ENCODE data around the gene C1orf174. TPM values are rescaled to one million over a fixed set of nuclear protein-coding genes. Genes with fewer than 3 reads are reported as not detected.

C1orf174 gene
- total and polyA plus RNA-seq, 3 donors from 2014 or later, result 22.9 to 29.7 (median 28.8) TPM

DNA sequence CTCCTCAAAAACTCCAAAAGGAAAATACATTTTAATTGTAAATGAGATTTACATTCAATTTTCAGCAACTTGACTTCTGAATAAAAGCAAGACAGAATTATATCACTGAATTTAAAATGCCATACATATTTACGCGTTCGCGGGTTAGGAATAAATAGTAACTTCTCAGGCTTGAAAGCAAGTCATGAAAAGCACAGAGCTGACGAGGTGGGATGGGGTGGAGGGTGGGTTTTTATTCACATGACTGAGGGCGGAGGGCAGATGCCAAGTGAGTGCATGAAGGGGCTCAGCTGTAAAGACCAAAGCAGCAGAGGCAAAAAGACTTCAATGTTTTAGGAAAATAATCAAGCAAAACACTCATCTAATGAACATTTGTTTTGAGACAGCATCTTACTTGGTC lies 48.8 kb downstream of the C1orf174 start:
- 94 to 95% methylated on average over 6 of the region's 6 CpGs for WGBS, 2 donors
- peaks cover 9% of the 10 kb centered on the region for H3K4me1 ChIP-seq
- H3K9me3 ChIP-seq, result no peaks in the 10 kb centered on the region
- DNase-seq, result no peak
- H3K27ac ChIP-seq, result no peak overlapping the region
- H3K36me3 ChIP-seq (ENCODE audit: low read depth, missing control alignments), result no peaks in the 10 kb centered on the region
- no peak for TF ChIP-seq POLR2A (IDR thresholded peaks at IDR 0.05)
- TF ChIP-seq, protein P1, sequence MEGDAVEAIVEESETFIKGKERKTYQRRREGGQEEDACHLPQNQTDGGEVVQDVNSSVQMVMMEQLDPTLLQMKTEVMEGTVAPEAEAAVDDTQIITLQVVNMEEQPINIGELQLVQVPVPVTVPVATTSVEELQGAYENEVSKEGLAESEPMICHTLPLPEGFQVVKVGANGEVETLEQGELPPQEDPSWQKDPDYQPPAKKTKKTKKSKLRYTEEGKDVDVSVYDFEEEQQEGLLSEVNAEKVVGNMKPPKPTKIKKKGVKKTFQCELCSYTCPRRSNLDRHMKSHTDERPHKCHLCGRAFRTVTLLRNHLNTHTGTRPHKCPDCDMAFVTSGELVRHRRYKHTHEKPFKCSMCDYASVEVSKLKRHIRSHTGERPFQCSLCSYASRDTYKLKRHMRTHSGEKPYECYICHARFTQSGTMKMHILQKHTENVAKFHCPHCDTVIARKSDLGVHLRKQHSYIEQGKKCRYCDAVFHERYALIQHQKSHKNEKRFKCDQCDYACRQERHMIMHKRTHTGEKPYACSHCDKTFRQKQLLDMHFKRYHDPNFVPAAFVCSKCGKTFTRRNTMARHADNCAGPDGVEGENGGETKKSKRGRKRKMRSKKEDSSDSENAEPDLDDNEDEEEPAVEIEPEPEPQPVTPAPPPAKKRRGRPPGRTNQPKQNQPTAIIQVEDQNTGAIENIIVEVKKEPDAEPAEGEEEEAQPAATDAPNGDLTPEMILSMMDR (IDR thresholded peaks at IDR 0.05), result no peak
- H3K4me3 ChIP-seq, result no peak overlapping the region
- H3K27me3 ChIP-seq, result no peaks in the 10 kb centered on the region
- intact Hi-C loops (cut with DNase I; ENCODE audit: low total_unique reads), result no loop called here

DNA sequence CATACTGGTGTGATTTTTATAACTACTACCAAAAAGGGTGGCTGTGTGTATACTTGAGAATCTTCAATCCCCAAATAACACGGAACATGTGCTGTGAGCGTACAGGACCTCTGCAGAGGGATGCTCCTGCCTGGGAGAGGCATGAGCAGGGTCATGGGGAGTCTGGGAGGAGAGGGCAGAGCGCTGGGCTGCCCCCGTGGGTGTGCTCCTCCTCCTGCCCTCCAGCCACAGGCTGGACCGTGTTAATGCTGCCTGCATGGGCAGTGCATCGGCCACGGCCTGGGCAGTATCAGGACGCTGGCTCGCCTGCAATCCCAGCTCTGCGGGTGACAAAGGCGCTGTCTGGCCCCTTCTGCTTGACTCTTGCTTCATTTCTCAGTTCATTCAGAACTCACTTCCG lies 49.2 kb downstream of the C1orf174 start:
- no peaks in the 10 kb centered on the region for H3K36me3 ChIP-seq (ENCODE audit: low read depth, missing control alignments)
- peaks cover 5% of the 10 kb centered on the region for H3K4me1 ChIP-seq
- no peaks in the 10 kb centered on the region for H3K9me3 ChIP-seq
- 83 to 86% methylated on average over 10 to 12 of the region's 12 CpGs for WGBS, 2 donors
- no peak for TF ChIP-seq POLR2A (IDR thresholded peaks at IDR 0.05)
- TF ChIP-seq, protein P1 (IDR thresholded peaks at IDR 0.05), result no peak
- no peak for DNase-seq
- no peak overlapping the region for H3K27ac ChIP-seq
- no peak overlapping the region for H3K4me3 ChIP-seq
- intact Hi-C loops (cut with DNase I; ENCODE audit: low total_unique reads), result no loop called here
- no peaks in the 10 kb centered on the region for H3K27me3 ChIP-seq

- H3K4me3 ChIP-seq, result no peak overlapping the region
- 80 to 89% methylated on average over 6 of the region's 6 CpGs for WGBS, 2 donors
- DNase-seq, result no peak
- TF ChIP-seq, protein P1 (IDR thresholded peaks at IDR 0.05), result no peak
- no peak for TF ChIP-seq POLR2A (IDR thresholded peaks at IDR 0.05)
- H3K27me3 ChIP-seq, result no peaks in the 10 kb centered on the region
- intact Hi-C loops (cut with DNase I; ENCODE audit: low total_unique reads), result no loop called here
- no peaks in the 10 kb centered on the region for H3K9me3 ChIP-seq
- no peaks in the 10 kb centered on the region for H3K36me3 ChIP-seq (ENCODE audit: low read depth, missing control alignments)
- H3K27ac ChIP-seq, result no peak overlapping the region
- H3K4me1 ChIP-seq, result no peaks in the 10 kb centered on the region
Observed at GRCh38 chr1:3847081-3847480, 53.0 kb downstream of the C1orf174 start.

- intact Hi-C loops (cut with DNase I; ENCODE audit: low total_unique reads), result no loop called here
- TF ChIP-seq, protein P1 (IDR thresholded peaks at IDR 0.05), result no peak
- no peak for TF ChIP-seq POLR2A (IDR thresholded peaks at IDR 0.05)
- H3K36me3 ChIP-seq (ENCODE audit: low read depth, missing control alignments), result no peaks in the 10 kb centered on the region
- H3K9me3 ChIP-seq, result no peaks in the 10 kb centered on the region
- H3K27ac ChIP-seq, result no peak overlapping the region
- H3K4me3 ChIP-seq, result no peak overlapping the region
- no peak for DNase-seq
- no peaks in the 10 kb centered on the region for H3K27me3 ChIP-seq
- WGBS, 2 donors, result 91 to 93% methylated on average over 3 of the region's 3 CpGs
- no peaks in the 10 kb centered on the region for H3K4me1 ChIP-seq
Observed at GRCh38 chr1:3846541-3846940, 53.5 kb downstream of the C1orf174 start.

DNA sequence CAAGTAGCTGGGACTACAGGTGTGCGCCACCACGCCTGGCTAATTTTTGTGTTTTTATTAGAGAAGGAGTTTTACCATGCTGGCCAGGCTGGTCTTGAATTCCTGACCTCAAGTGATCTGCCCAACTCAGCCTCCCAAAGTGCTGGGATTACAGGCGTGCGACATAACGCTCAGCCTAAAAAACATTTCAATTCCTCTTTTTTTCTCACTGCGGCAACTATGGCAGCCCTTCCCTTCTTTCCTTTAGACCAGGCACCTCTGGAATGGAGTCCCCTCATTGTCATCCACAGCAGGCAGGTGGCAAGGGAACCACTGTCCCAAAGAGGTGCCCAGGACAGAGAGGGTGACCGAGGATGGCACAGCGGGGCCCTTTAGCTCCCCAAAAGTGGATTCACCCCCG lies 57.2 kb downstream of the C1orf174 start:
- DNase-seq, result no peak
- Histone ChIP-seq H3K27ac (no peak overlapping the region), H3K9me3 (no peaks in the 10 kb centered on the region), H3K27me3 (no peaks in the 10 kb centered on the region), H3K4me3 (no peak overlapping the region), H3K36me3 (ENCODE audit: low read depth, missing control alignments) (no peaks in the 10 kb centered on the region), H3K4me1 (no peaks in the 10 kb centered on the region)
- WGBS, 2 donors, result 92 to 97% methylated on average over 9 of the region's 9 CpGs
- intact Hi-C loops (cut with DNase I; ENCODE audit: low total_unique reads), result no loop called here
- TF ChIP-seq, protein P1 (IDR thresholded peaks at IDR 0.05), result no peak
- TF ChIP-seq POLR2A (IDR thresholded peaks at IDR 0.05), result no peak
